Measurements from ENCODE around the gene PIP4K2A. TPM values are rescaled to one million over a fixed set of nuclear protein-coding genes. Genes with fewer than 3 reads are reported as not detected.

The PIP4K2A gene
- total and polyA plus RNA-seq, 2 donors (not counting 3 experiments of a cell fraction or from before 2014, with no cell fraction given), result 11.8 to 32.6 TPM

DNA sequence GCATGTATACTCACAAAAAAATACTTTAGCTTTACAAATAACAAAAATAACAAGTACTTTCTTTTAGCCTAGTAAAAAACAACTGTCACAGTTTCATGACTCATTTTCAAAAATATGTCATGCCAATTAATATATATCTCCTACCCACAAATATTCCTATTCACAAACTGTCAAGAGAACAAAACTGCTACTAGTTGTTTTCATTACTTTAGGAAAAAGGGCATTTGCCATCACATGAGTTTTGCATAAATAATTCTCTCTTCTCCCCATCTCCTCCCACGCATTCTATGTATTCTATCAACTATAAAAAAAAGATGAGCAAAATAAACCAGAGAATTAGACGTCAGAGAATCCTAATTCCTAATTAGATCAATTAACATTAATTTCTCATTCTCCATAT, 87.6 kb downstream of the PIP4K2A start:
- no peak overlapping the region for H2AFZ ChIP-seq (ENCODE audit: low read depth, low read length)
- peak; percentile 33 for TF ChIP-seq FOS (IDR thresholded peaks at IDR 0.05; ENCODE audit: borderline replicate concordance, insufficient read depth, low read length)
- TF ChIP-seq, protein P1, sequence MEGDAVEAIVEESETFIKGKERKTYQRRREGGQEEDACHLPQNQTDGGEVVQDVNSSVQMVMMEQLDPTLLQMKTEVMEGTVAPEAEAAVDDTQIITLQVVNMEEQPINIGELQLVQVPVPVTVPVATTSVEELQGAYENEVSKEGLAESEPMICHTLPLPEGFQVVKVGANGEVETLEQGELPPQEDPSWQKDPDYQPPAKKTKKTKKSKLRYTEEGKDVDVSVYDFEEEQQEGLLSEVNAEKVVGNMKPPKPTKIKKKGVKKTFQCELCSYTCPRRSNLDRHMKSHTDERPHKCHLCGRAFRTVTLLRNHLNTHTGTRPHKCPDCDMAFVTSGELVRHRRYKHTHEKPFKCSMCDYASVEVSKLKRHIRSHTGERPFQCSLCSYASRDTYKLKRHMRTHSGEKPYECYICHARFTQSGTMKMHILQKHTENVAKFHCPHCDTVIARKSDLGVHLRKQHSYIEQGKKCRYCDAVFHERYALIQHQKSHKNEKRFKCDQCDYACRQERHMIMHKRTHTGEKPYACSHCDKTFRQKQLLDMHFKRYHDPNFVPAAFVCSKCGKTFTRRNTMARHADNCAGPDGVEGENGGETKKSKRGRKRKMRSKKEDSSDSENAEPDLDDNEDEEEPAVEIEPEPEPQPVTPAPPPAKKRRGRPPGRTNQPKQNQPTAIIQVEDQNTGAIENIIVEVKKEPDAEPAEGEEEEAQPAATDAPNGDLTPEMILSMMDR (IDR thresholded peaks at IDR 0.05; ENCODE audit: extremely low read depth in 1 of 2, insufficient read depth in 1 of 2, low read depth in 1 of 2, low read length in 2 of 2), result no peak
- no peaks in the 10 kb centered on the region for H4K20me1 ChIP-seq (replicated peaks; ENCODE audit: control insufficient read depth, extremely low read depth, insufficient read depth, low read length)
- peaks cover 59% of the 10 kb centered on the region for H3K4me1 ChIP-seq (ENCODE audit: control insufficient read depth, extremely low read depth, insufficient read depth, low read length)
- ChIA-PET POLR2A (no interaction called here), CTCF (interaction anchor here (0.6 to 1.9 kb wide), 4 partner anchors 9 to 40 kb away, joined by 3 to 8 read pairs (median 4); no protein-coding TSS in a partner anchor)
- H3K27me3 ChIP-seq (ENCODE audit: control insufficient read depth in 2 of 2, insufficient read depth in 2 of 2, low read length in 2 of 2), result no peaks in the 10 kb centered on the region
- dilution Hi-C loops (cut with MboI; ENCODE audit: extremely low pct_ligation_motif_present, low sequenced_read_pairs), result no loop called here
- no peak overlapping the region for H3K9ac ChIP-seq (replicated peaks; ENCODE audit: extremely low read depth, insufficient read depth, low read length)
- FAIRE-seq (no peak), DNase-seq (ENCODE audit: low read depth, low spot score) (peak; percentile 21)
- H3K27ac ChIP-seq (ENCODE audit: insufficient read depth, low read depth, low read length), result no peak overlapping the region
- intact Hi-C loops (cut with micrococcal nuclease), result loop anchor here (10.0 kb wide), 2 partner anchors 192 to 468 kb away; partner anchors contain the start of gene MSRB2
- no TSS peak for BruUV-seq (replicated peaks)
- no peaks in the 10 kb centered on the region for H3K9me3 ChIP-seq (replicated peaks; ENCODE audit: control insufficient read depth, insufficient read depth, low read length)
- no peaks in the 10 kb centered on the region for H3K36me3 ChIP-seq (ENCODE audit: control insufficient read depth in 2 of 2, extremely low read depth in 1 of 2, insufficient read depth in 2 of 2, low read length in 2 of 2)
- H3K4me2 ChIP-seq (ENCODE audit: insufficient read depth, low read length), result no peak overlapping the region
- H3K4me3 ChIP-seq (replicated peaks in 1 of 3; ENCODE audit: insufficient read depth in 1 of 3, low read depth in 1 of 3, low read length in 3 of 3), result no peak overlapping the region
- peaks cover 43% of the 10 kb centered on the region for H3K79me2 ChIP-seq (ENCODE audit: control insufficient read depth, insufficient read depth, low read length)
- H3K9me1 ChIP-seq (replicated peaks; ENCODE audit: control insufficient read depth, extremely low read depth, insufficient read depth, low read length), result no peaks in the 10 kb centered on the region

DNA sequence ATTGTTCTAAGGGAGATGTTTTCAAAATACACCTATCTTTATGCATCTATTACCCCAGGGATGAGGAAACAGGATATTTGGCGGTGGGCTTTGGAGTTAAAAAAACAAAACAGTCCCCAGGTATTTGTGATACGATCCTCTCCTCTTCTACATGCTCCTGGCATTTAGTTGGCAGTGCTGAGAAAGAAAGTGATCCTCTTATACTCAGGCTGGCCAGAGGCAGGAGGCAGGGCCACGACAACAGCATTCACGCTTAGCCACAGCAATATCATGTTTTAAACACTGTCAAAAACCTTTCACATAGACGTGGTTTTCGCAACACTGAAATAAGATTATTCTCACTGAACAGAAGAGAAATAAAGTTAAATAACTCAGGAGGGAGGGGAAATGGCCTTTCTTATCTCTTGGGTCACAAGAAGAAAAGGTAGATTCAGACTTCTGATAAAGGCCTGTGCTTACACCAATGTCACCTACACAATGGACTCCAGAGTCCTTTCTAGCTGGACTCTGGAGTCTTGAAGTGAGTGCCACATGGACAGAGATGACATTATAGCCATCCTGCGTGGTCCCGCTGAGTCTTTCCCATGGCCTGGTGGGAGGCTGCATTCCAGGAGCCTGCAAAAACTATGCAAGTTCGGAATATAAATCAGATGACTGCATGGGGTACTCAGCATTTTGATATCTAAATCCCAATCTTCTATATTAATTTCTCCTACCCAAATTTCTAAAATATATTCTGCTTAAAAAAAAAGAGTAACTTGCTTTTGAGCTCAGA, 88.7 kb downstream of the PIP4K2A start:
- intact Hi-C loops (cut with micrococcal nuclease) (loop anchor here (2.0 to 10.0 kb wide), 3 partner anchors 191 to 469 kb away; partner anchors contain the start of gene MSRB2), dilution Hi-C loops (cut with MboI; ENCODE audit: extremely low pct_ligation_motif_present, low sequenced_read_pairs) (no loop called here)
- ChIA-PET POLR2A (no interaction called here), CTCF (interaction anchor here (1.2 to 1.9 kb wide), 2 partner anchors 10 to 12 kb away, joined by 4 to 8 read pairs; no protein-coding TSS in a partner anchor)
- H3K9ac ChIP-seq (replicated peaks; ENCODE audit: extremely low read depth, insufficient read depth, low read length), result no peak overlapping the region
- H3K4me1 ChIP-seq (ENCODE audit: control insufficient read depth, extremely low read depth, insufficient read depth, low read length), result peaks cover 60% of the 10 kb centered on the region
- H3K4me2 ChIP-seq (ENCODE audit: insufficient read depth, low read length), result no peak overlapping the region
- peaks cover 40% of the 10 kb centered on the region for H3K79me2 ChIP-seq (ENCODE audit: control insufficient read depth, insufficient read depth, low read length)
- FAIRE-seq (no peak), DNase-seq (ENCODE audit: low read depth, low spot score) (no peak)
- no peaks in the 10 kb centered on the region for H4K20me1 ChIP-seq (replicated peaks; ENCODE audit: control insufficient read depth, extremely low read depth, insufficient read depth, low read length)
- H3K27ac ChIP-seq (ENCODE audit: insufficient read depth, low read depth, low read length), result no peak overlapping the region
- H3K9me1 ChIP-seq (replicated peaks; ENCODE audit: control insufficient read depth, extremely low read depth, insufficient read depth, low read length), result no peaks in the 10 kb centered on the region
- H2AFZ ChIP-seq (ENCODE audit: low read depth, low read length), result no peak overlapping the region
- no TSS peak for BruUV-seq (replicated peaks)
- H3K36me3 ChIP-seq (ENCODE audit: control insufficient read depth in 2 of 2, extremely low read depth in 1 of 2, insufficient read depth in 2 of 2, low read length in 2 of 2), result no peaks in the 10 kb centered on the region
- no peaks in the 10 kb centered on the region for H3K27me3 ChIP-seq (ENCODE audit: control insufficient read depth in 2 of 2, insufficient read depth in 2 of 2, low read length in 2 of 2)
- H3K9me3 ChIP-seq (replicated peaks; ENCODE audit: control insufficient read depth, insufficient read depth, low read length), result no peaks in the 10 kb centered on the region
- no peak overlapping the region for H3K4me3 ChIP-seq (replicated peaks in 1 of 3; ENCODE audit: insufficient read depth in 1 of 3, low read depth in 1 of 3, low read length in 3 of 3)
- TF ChIP-seq, protein P2, sequence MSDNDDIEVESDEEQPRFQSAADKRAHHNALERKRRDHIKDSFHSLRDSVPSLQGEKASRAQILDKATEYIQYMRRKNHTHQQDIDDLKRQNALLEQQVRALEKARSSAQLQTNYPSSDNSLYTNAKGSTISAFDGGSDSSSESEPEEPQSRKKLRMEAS (IDR thresholded peaks at IDR 0.05; ENCODE audit: insufficient read depth, insufficient read length), result no peak
- no peak for TF ChIP-seq JUN (IDR thresholded peaks at IDR 0.05; ENCODE audit: borderline replicate concordance, insufficient read depth, insufficient read length, low read depth)
- TF ChIP-seq FOS (IDR thresholded peaks at IDR 0.05; ENCODE audit: borderline replicate concordance, insufficient read depth, low read length), result no peak
- TF ChIP-seq POLR2A (IDR thresholded peaks at IDR 0.05; ENCODE audit: low read depth, low read length), result no peak
- TF ChIP-seq POLR2AphosphoS5 (IDR thresholded peaks at IDR 0.05; ENCODE audit: insufficient read depth, low read depth, low read length), result no peak
- no peak for TF ChIP-seq GATA2 (IDR thresholded peaks at IDR 0.05; ENCODE audit: insufficient read depth, insufficient read length, low read depth, low read length)
- TF ChIP-seq EZH2 (IDR thresholded peaks at IDR 0.05; ENCODE audit: borderline replicate concordance, low read depth, low read length, severe bottlenecking), result no peak
- no peak for TF ChIP-seq MYC (IDR thresholded peaks at IDR 0.05; ENCODE audit: low read depth, low read length)
- TF ChIP-seq, protein P1 (IDR thresholded peaks at IDR 0.05; ENCODE audit: extremely low read depth in 1 of 2, insufficient read depth in 1 of 2, low read depth in 1 of 2, low read length in 2 of 2), result no peak
